Right ventricle myocardium superior (tissue), 1 donor: ENCODE results near the gene CTSZ. TPM values are rescaled to one million over a fixed set of nuclear protein-coding genes. Genes with fewer than 3 reads are reported as not detected.
A peak's percentile ranks its signal among the peaks of the same experiment; 100 is the strongest.
"Not testable (repeated sequence)": the region's sequence is repeated elsewhere in the genome, so short reads cannot be mapped to it uniquely, and the experiment has no call there.

Source experiments
- ATAC-seq: fragments of 200-7000 bp; cut with Tn5 transposase; one replicate; pipeline ENCODE4 v1.9.1; 2020; ENCODE audit warnings: mild to moderate bottlenecking; ENCODE audit not compliant: poor library complexity
- DNase-seq: peaks from one replicate; pipeline ENCODE4 v3.0.0-alpha.2; 2020
- intact Hi-C: fragments of 100-400 bp; cut with DNase I; formaldehyde crosslinking; loops from one replicate; pipeline ENCODE4 v1.11.2; 2022
- long read RNA-seq: library from polyadenylated mRNA; unstranded; transcript quantifications from one replicate; pipeline ENCODE4 v2.0.0, GENCODE V29; 2021
- total RNA-seq: library from RNA; stranded (reverse); fragmentation: NEBNext Ultra II Directional; extraction: Animal tissue kit (Norgen Biotek cat#: 25700); gene quantifications from one replicate; pipeline ENCODE4 v1.2.1, GENCODE V29; 2021
- donor health status: DM: no; HTN: yes; CAD: no; lungs with severe emphysema.

CTSZ gene
- total RNA-seq: 133 TPM
- long read RNA-seq, partial matches to known transcripts: 0 of 4 reads
- long read RNA-seq, other reads (novel, unspliced or antisense): 4 of 4 reads

DNA sequence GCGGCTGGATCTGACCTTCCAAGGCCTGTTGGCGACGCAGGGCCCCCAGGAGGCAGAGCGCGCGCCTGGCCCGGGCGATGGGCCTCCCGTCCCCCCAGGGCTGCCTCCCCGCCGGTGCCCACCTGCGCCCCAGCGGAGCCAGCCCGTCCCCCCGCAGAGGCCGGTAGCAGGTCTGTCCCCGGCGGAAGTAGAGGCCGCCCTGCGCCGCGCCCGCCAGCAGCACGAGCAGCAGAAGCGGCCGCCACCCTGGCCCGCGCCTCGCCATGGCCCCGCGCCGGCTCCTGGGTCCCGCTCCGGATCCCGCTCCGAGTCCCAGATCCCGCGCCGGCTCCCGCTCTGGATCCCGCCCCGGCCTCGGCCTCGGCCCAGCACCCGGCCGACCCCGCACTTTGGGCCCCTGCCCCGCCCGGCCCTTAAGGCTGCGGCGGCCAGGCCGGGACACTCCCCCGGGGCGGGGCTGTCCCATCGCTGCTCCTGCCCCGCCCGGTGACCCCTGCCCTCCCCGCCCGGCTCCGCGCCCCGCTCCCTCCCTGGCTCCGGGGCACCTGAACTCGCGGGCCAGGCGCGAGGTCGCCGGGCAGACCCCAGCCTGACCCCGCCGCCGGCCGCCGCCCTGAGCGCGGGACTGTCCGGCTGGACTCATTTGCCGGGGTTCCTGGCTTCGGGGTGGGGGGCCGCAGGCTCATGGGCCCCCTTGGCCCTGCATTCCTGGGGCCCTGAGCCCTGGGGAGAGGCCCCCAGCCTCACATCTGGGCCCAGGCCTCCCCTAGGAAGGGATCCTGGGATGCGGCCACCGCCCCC is at the start of gene CTSZ:
TSS of gene CTSZ (minus strand) at position 391 of the 801 bp plus-strand sequence. CDS start at position 265, 126 bp downstream.
- peak; percentile 85 for DNase-seq
- intact Hi-C loops: no loop called here
- peak; percentile 92 for ATAC-seq

DNA sequence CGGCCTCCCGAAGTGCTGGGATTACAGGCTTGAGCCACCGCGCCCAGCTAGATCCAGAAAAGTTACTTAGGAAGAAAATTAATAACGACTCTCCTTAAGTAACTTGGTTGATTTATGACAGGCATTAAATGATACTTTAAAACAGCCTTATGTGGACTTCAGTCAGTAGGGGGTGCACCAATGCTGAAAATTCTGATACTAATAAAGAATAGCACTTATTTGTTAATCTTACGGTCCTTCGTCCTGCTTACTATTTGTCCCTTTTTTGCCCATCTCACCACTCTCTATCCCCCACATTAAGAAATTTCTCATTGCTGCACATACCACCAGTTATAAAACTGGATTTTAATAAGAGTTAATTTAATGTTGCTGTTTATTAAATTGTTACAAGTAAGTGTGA is 48.2 kb upstream of the CTSZ start:
- intact Hi-C loops: no loop called here
- DNase-seq: no peak
- ATAC-seq: no peak

DNA sequence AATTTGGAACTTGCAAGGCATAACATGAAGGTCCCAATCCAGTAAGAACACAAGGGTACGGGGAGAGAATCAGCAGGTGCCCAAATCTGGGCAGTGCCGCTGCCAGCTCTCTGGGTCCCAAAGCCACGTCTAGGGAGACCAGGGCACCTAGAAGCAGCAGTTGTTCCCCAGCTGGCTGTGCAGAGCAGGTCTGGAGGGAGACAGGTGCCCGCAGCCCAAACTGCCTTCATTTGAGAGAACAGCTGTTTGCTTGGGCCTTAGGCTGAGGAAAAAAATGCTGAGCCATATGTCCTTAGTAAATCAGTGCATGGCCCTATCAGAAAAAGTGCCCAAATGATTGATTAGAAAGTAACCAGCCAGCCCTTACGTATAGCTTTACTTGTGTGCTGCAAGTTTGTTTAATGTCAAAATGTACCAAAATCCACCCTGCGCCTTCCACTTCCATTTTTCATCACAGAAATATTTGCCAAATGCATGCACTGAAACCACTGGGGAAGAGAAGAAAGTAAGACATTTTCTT is 44.7 kb upstream of the CTSZ start:
- DNase-seq: no peak

DNA sequence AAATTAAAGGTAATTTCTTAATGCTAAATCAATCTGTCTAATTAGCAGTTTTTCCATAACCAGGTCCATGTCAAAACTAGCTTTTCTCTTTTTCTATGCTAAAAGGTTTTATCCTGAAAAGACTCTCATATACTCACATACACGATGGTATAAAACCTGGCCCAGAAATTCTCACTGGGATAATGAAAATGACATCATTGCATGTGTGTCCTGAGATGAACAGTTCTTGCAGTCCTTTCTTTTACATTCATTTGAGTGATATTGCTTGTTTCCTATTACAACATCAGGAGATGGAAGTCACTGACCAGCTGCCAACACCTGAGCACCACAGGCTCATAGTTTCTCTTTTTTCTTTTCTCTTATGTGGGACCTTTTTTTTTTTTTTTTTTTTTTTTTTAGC is 43.4 kb upstream of the CTSZ start:
- intact Hi-C loops: no loop called here
- ATAC-seq (no peak), DNase-seq (no peak)

More for the DNA sequence above, 44.7 kb upstream of the CTSZ start:
- ATAC-seq: no peak
- intact Hi-C loops: no loop called here

DNA sequence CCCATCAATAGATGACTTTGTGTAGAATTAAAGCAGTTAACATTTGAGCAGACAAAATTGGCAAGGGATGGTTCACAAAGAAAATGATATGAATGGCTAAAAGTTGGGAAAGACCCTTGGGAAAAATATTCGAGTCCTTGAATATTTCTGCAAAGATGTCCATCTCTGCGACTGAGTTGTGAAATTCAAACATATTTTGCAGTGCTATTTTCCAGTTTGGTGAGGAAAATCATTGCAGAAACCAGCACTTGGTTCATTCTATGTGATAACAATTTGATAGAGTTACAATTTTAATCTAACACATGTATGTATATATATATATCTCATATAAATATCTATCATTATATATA is 41.6 kb upstream of the CTSZ start:
- no peak for DNase-seq
- intact Hi-C loops: no loop called here
- ATAC-seq: no peak

DNA sequence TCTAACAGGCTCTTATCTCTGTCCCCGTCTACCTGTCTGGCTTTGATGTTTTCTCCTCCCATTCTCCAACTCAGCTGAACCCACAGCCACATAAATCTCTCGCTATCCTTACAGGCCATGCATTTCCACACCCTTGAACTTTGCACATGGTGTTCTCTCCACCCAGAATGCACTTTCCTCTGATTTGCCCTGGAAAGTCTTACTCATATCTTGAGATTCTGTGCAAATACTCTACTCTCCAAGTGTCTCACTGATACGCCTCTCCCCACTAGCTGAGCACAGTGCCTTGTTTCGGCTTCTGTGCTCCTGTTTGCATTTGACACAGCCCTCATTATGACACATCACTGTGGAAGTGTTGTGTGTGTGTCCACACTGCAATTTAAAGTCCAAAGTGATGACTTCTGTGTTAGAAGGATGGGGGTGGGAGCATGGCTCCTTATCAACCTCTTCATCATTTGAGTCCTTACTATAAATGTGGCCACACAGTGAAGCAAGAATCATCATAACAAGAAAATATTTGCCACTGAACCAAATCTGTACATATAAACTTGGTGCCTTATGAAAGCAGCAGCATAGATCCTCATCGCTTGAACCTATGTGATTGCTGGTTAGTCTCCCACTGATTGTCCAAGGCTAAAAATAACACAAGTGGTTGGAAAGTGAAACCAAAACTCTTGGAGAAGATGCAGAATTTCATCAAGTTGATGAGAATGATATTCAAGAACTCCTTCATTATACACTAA is 41.1 kb upstream of the CTSZ start:
- intact Hi-C loops: no loop called here
- ATAC-seq (no peak), DNase-seq (no peak)

DNA sequence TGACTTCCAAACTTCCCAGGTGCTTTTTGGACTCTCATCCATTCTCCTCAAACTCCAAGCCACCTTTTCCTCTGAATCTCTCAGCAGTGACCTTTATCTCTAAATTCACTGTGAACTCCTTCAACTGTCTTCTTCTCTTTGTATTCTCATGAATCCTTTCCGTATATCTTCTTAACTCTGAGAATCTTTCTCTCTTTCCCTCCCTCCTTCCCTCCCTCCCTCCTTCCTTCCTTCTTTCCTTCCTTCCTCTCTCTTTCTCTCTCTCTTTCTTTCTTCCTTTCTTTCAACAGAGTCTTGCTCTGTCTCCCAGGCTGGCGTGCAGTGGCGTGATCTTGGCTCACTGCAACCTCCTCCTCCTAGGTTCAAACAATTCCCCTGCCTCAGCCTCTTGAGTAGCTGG is 39.8 kb upstream of the CTSZ start:
- intact Hi-C loops: no loop called here
- DNase-seq (no peak), ATAC-seq (no peak)

DNA sequence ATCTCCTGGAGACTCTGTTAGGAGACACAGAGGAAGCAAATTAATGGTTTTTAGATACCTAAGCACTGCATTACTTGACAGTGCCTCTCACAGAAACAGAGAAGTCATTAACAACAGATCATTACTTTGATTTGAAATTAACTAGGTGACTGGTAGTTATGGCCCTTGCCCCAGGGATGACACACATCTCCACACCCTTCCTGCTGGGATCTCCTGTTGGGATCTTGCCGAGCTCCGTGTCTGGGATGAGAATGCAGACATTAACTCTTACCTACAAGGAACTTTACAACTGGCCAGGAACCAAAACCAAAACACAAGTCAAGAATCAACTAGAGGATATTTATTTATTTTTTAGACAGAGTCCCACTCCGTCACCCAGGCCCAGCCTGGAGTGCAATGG is 37.7 kb upstream of the CTSZ start:
- intact Hi-C loops: loop anchor here (5.0 kb wide), 1 partner anchor 152 kb away; no protein-coding TSS in a partner anchor
- ATAC-seq (no peak), DNase-seq (no peak)

DNA sequence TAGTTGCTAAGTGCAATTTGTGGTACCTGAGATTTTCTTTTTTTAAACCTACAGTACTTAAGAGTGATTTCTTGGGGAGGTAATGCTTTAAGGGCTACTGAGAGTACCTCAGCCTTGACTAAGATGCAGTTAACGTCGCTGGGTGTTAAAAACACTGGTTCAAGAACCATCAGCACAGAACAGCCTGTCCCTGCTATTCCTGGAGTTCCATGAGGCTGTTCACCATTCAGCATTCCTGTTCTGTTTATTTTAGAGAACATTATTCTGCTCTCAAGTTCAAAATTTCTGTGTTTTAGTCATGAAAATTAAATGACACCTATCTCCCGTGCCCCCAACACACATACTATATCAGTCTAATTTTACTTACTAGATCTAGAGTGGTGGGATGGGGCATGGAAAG is 37.2 kb upstream of the CTSZ start:
- no peak for DNase-seq
- intact Hi-C loops: loop anchor here (5.0 kb wide), 1 partner anchor 152 kb away; no protein-coding TSS in a partner anchor
- no peak for ATAC-seq

DNA sequence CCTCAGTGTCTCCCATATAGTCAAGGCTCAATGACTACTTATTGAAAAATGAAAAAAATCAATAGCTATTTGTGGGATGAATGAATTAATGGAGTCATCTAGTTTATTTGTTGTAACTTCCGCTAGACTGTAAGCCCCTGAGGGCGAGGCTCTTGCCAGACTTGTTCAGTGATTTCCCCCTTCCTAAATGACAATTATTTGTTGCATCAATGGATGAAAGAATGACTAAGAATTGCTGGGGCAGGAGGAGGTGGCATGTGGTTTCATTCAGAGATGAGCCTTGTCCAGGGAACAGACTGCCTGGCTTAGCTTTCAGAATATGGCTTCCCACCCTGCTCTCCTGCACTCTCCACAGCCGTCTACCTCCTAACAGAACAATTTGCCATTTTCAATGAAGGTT is 36.6 kb upstream of the CTSZ start:
- intact Hi-C loops: loop anchor here (5.0 kb wide), 1 partner anchor 151 kb away; no protein-coding TSS in a partner anchor
- ATAC-seq (no peak), DNase-seq (no peak)

DNA sequence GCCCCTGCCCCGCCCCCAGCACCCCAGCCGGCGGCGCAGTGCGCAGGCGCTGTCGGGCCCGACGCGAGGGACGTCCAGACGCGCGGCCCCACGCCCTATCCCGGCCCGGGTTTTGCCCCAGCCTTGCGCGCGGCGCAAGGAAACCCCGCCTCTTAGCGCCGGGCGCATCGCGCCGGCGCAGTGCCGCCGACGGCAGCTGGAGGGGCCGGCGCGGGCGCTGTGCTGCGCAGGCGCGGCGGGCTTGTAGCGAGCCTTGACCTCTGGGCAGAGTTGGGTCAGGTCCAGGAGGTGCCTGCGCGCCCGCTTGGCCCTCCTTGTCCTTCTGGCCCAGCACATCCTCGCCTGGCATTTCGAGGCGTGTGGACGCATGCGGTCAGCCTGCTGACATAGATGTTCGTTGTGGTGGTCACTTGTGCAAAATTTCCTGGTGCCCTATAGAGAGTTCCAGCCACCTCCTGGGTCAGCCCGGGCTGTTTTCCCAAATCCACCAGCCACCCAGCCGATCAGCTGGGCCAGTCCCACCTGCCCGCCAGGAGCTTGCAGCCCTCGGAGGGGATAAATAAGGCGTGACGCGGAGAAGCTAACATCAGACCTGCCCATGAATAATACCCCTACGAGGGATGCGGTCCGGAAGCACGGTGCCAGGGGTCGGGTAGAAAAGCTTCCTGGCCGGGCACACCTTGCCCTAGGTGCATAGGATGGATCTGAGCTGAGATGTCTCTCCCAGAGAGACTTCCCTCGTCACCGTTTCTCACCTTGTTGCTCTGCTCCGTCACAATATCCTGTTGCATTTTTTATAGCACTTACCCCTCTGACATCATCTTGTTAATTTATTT is 36.0 kb upstream of the CTSZ start:
- peak; percentile 99 for ATAC-seq
- intact Hi-C loops: loop anchor here (5.0 kb wide), 1 partner anchor 151 kb away; no protein-coding TSS in a partner anchor
- peak; percentile 97 for DNase-seq

DNA sequence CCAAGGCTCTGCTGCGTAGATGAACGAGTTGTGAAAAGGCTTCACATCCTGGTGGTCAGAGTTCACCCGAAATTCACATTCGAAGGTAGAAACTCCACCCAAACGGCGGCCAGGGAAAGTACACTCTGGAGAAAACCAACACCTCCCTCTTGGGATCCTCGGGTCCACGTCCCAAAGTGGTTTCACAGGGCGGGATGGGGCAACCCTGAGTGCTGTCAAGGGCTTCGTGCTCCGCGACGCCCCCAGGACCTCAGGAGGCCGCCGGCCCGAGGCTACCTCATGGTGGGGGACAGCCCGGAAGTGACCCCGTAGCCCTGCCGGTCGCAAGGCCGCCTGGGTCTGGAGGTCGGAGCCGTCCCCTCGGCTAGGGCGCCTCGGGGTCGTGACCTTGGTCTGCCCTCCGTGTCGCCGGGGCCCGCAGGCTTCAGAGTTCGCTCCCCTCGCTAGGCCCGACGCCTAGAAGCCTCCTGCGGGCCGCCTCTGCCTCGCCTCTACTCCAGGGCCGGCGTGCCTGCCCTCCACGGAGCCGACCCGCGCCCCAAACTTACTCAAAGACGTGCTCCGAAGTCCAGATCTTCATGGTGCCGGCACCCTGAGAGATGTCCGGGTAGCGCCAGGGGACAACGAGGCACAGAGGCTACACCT is 35.2 kb upstream of the CTSZ start, which contains the start of gene PRELID3B:
TSS of gene PRELID3B (minus strand) at position 636 of the 645 bp plus-strand sequence. CDS start at position 580, 56 bp downstream.
- ATAC-seq: peak; percentile 46
- no peak for DNase-seq
- intact Hi-C loops: loop anchor here (5.0 kb wide), 1 partner anchor 150 kb away; no protein-coding TSS in a partner anchor

DNA sequence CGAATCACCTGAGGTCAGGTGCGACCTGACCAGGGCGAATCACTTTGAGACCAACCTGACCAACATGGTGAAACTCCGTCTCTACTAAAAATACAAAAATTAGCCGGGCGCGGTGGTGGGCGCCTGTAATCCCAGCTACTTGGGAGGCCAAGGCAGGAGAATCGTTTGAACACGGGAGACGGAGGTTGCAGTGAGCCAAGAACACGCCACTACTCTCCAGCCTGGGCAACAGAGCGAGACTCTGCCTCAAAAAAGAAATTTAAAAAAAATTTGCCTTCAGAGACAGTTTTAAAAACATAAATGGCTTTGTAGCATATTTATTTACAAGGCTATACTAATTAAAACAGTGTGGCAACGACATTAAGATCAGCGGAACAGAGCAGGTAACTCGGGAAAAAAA is 34.4 kb upstream of the CTSZ start:
- not testable (repeated sequence) for ATAC-seq, DNase-seq
- intact Hi-C loops: loop anchor here (5.0 kb wide), 1 partner anchor 149 kb away; no protein-coding TSS in a partner anchor

DNA sequence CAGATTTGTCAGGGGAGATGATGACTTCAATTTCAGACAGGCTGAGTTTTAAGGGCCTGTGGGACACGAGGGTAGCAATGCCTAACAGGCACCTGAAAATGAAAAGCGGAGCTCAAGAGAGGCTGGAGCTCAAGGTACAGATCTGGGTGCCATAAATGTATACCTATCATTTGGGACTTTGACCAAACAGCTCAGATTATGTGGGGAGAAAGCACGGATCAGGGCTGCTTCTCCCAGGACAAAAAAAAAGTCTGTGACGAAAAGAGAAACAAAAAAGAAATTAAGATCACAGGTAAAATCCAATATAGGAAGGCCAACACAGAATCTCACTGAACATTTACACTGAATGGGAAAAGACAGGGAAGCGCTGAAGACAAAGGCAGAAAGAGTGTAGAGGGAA is 33.6 kb upstream of the CTSZ start:
- no peak for ATAC-seq
- DNase-seq: no peak
- intact Hi-C loops: loop anchor here (5.0 kb wide), 1 partner anchor 148 kb away; no protein-coding TSS in a partner anchor

DNA sequence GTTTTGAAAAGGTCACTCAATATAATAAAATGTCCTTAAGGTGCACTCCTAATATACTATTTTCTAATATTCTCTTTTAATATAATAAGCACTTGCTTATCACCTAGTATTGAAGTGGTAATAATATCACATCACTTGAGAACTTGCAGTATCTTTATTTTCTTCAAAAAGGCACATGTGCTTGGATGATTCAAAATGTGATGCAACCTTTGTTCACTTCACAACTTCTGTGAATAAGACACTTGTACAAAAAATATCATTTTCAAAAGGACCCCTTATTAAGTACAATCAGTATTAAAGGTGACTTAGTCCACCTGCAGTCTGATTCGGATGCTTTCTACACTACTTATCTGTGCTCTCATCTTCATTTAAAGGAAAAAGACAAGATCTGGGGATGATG is 32.2 kb upstream of the CTSZ start:
- ATAC-seq (no peak), DNase-seq (no peak)
- intact Hi-C loops: no loop called here

DNA sequence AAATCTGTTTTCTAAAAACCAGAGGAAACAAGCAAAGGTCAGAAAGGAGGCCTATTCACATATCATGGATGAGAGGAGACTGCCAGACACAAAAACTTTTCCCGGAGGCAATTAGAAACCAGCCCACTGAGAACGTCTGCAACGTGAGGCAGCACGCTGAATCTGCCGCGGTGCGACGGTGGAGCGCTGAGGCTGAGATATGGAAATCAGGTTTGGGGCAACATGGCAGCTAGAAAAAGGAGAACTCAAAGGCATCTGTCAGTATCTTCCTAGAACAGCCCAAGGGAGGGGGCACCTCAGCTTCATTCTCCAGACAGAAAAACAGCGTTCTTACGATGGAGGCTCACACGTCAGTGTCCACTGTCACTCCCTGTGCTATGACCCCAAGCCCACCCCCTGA is 30.3 kb upstream of the CTSZ start:
- no peak for DNase-seq
- ATAC-seq: no peak
- intact Hi-C loops: no loop called here

DNA sequence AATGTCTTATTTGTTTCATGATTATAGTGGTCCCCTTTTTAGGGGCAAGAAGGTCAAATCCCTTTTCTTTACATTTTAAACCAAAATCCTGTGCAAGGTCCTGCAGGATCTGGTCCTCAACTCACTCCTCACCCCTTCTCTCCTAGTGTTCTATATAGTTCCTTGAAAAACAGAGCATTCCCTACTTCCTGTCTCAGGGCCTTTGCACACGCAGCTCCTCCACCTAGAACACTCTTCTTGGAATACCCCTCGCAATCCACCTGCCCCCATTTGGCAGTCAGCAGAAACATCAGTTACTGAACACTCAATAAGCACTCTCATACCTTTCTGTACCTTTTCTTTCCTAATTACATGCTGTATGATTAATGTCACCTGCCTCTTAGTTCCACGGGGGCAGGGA is 28.3 kb upstream of the CTSZ start:
- ATAC-seq (no peak), DNase-seq (no peak)
- intact Hi-C loops: no loop called here

DNA sequence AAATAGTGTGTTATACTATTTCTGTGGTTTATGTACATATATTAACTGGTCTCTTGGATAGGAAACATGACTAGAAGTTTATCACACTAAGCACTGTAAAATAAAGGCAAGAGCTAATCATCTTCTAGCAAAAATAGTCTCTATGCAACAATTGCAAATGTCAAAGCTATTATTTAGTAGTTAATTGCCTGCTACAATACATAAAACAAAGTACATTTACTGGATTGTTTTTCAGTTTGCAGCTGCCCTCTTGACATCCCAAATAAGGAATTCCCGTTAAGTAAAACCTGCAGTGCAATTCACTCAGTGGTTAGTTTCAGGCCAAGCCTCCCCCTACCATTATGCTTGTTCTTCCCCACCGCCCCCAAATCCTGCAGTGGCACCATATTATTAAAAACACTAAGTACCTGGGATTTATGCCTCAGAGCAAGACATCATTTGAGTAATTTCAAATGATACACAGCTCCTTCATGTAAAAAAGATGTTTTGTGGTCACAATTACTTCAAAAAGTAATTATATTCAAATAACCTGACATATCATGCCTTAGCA is 26.6 kb upstream of the CTSZ start:
- no peak for DNase-seq
- ATAC-seq: no peak
- intact Hi-C loops: no loop called here
